ENCODE measurements around the gene CNTNAP3B.
"Not testable (repeated sequence)": the region's sequence is repeated elsewhere in the genome, so short reads cannot be mapped to it uniquely, and the experiment has no call there.

- TF ChIP-seq POLR2A, CTCF (IDR thresholded peaks at IDR 0.05): not testable (repeated sequence)
These were observed 2.0 kb downstream of the CNTNAP3B start for GRCh38 chr9:42127056-42127841.

All from uterus (tissue), 2 donors.